ENCODE data around the gene TSSK6. TPM values are rescaled to one million over a fixed set of nuclear protein-coding genes. Genes with fewer than 3 reads are reported as not detected.

The TSSK6 gene
- total RNA-seq, 4 donors from 2014 or later: 2.6 to 10.5 (median 6.8) TPM

GRCh38 chr19:19554074-19555023, 39.0 kb upstream of the TSSK6 start:
- Histone ChIP-seq H3K4me3 (no peak overlapping the region), H3K36me3 (no peaks in the 10 kb centered on the region), H3K27me3 (peaks cover 4% of the 10 kb centered on the region), H3K9me3 (no peaks in the 10 kb centered on the region), H3K4me1 (no peaks in the 10 kb centered on the region), H3K27ac (no peak overlapping the region)
- in situ Hi-C loops (cut with MboI; ENCODE audit: low pct_ligation_motif_present in 1 of 4, low pct_unique_long_range_greater_than_20kb in 1 of 4, low sequenced_read_pairs in 3 of 4) (no loop called here), intact Hi-C loops (cut with DNase I; ENCODE audit: low total_unique reads) (no loop called here)
- DNase-seq: peak; percentile 62
- 12 to 71% methylated on average over 6 to 32 of the region's 34 CpGs for WGBS, 2 donors (ENCODE audit: low coverage in 1 of 2)
- TF ChIP-seq EP300 (IDR thresholded peaks at IDR 0.05; ENCODE audit: low read depth) (no peak), CTCF (IDR thresholded peaks at IDR 0.05) (peak; percentile 58 to 84 (median 67)), POLR2AphosphoS5 (IDR thresholded peaks at IDR 0.05) (no peak), POLR2A (IDR thresholded peaks at IDR 0.05) (no peak)

GRCh38 chr19:19553670-19554069, 38.3 kb upstream of the TSSK6 start:
- Histone ChIP-seq H3K27ac (no peak overlapping the region), H3K27me3 (peaks cover 10% of the 10 kb centered on the region), H3K9me3 (no peaks in the 10 kb centered on the region), H3K36me3 (no peaks in the 10 kb centered on the region), H3K4me3 (no peak overlapping the region), H3K4me1 (no peaks in the 10 kb centered on the region)
- DNase-seq: no peak
- TF ChIP-seq CTCF (IDR thresholded peaks at IDR 0.05): no peak
- TF ChIP-seq POLR2A (IDR thresholded peaks at IDR 0.05): no peak
- TF ChIP-seq POLR2AphosphoS5 (IDR thresholded peaks at IDR 0.05): no peak
- TF ChIP-seq EP300 (IDR thresholded peaks at IDR 0.05; ENCODE audit: low read depth): no peak
- in situ Hi-C loops (cut with MboI; ENCODE audit: low pct_ligation_motif_present in 1 of 4, low pct_unique_long_range_greater_than_20kb in 1 of 4, low sequenced_read_pairs in 3 of 4): no loop called here
- WGBS, 2 donors (ENCODE audit: low coverage in 1 of 2): 79 to 89% methylated on average over 7 to 10 of the region's 10 CpGs
- intact Hi-C loops (cut with DNase I; ENCODE audit: low total_unique reads): no loop called here

- no peak for TF ChIP-seq POLR2AphosphoS5 (IDR thresholded peaks at IDR 0.05)
- TF ChIP-seq EP300 (IDR thresholded peaks at IDR 0.05; ENCODE audit: low read depth): no peak
- TF ChIP-seq CTCF (IDR thresholded peaks at IDR 0.05): peak; percentile 38 to 67 (median 60)
- TF ChIP-seq POLR2A (IDR thresholded peaks at IDR 0.05): no peak
- Histone ChIP-seq H3K9me3 (no peaks in the 10 kb centered on the region), H3K4me3 (no peak overlapping the region), H3K27ac (no peak overlapping the region), H3K4me1 (no peaks in the 10 kb centered on the region), H3K36me3 (no peaks in the 10 kb centered on the region), H3K27me3 (peaks cover 18% of the 10 kb centered on the region)
- in situ Hi-C loops (cut with MboI; ENCODE audit: low pct_ligation_motif_present in 1 of 4, low pct_unique_long_range_greater_than_20kb in 1 of 4, low sequenced_read_pairs in 3 of 4) (no loop called here), intact Hi-C loops (cut with DNase I; ENCODE audit: low total_unique reads) (no loop called here)
- 64% methylated on average over 3 of the region's 6 CpGs; no CpG with 5 or more reads in 1 of the 2 donors for WGBS, 2 donors (ENCODE audit: low coverage in 1 of 2)
- peak; percentile 42 for DNase-seq
Measured at GRCh38 chr19:19552798-19553197, 37.5 kb upstream of the TSSK6 start.

GRCh38 chr19:19551853-19552192, 36.5 kb upstream of the TSSK6 start:
- intact Hi-C loops (cut with DNase I; ENCODE audit: low total_unique reads): no loop called here
- 87% methylated on average over 6 of the region's 14 CpGs; no CpG with 5 or more reads in 1 of the 2 donors for WGBS, 2 donors (ENCODE audit: low coverage in 1 of 2)

More at GRCh38 chr19:19551853-19552192, 36.5 kb upstream of the TSSK6 start:
- Histone ChIP-seq H3K27ac (no peak overlapping the region), H3K4me1 (no peaks in the 10 kb centered on the region), H3K9me3 (no peaks in the 10 kb centered on the region), H3K27me3 (peaks cover 28% of the 10 kb centered on the region), H3K36me3 (no peaks in the 10 kb centered on the region), H3K4me3 (no peak overlapping the region)
- TF ChIP-seq POLR2AphosphoS5 (IDR thresholded peaks at IDR 0.05) (no peak), POLR2A (IDR thresholded peaks at IDR 0.05) (no peak), CTCF (IDR thresholded peaks at IDR 0.05) (no peak), EP300 (IDR thresholded peaks at IDR 0.05; ENCODE audit: low read depth) (no peak)
- in situ Hi-C loops (cut with MboI; ENCODE audit: low pct_ligation_motif_present in 1 of 4, low pct_unique_long_range_greater_than_20kb in 1 of 4, low sequenced_read_pairs in 3 of 4): no loop called here
- no peak for DNase-seq
